ENCODE results near the gene F2RL2. TPM values are rescaled to one million over a fixed set of nuclear protein-coding genes. Genes with fewer than 3 reads are reported as not detected.

Gene F2RL2
- total RNA-seq, 1 experiment from 2014 or later = not detected

DNA sequence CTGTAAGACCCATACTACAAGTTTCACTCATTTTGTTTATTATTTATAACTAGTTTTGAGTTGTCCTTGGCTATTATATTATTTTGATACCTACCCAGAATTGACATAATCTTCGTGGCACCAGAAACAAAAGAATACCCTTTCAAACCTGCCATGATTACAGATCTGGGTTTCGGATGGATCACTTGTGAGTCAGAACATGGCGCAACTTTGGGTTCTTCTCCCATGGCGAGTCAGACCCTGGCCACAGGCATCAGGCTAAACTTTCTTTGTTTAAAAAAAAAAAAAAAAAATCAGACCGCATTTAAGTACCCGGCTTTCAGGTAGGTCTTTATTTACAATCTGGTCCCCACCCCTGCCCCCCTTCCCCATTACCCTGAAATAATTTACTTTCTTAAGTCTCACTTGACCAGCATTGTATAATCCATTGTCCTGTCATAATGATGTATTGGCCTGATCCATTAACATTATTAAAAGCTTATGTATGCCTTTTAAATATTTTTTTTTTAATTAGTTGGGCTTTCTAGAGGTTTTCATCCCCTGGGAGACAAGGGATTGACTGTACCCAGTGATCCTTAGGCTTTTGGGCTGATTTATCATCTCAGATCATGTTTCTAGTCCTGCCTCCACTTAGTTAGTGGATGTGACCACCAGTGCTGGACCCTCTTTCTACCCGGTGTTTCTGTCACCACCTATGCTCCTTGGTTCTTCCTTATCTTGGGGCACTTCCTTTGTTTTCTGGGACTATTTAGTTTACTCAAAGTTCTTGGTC lies 43.9 kb downstream of the F2RL2 start:
- no peaks in the 10 kb centered on the region for H3K36me3 Mint-ChIP-seq (ENCODE audit: insufficient read depth, unreplicated experiment)
- no TSS peak for BruUV-seq (replicated peaks)
- H3K27me3 Mint-ChIP-seq (ENCODE audit: unreplicated experiment) = no peaks in the 10 kb centered on the region
- DNase-seq = no peak
- intact Hi-C loops (cut with micrococcal nuclease; ENCODE audit: unreplicated experiment) = no loop called here
- H3K9me3 Mint-ChIP-seq (ENCODE audit: low read depth, unreplicated experiment) = no peaks in the 10 kb centered on the region
- no peak overlapping the region for H3K4me3 Mint-ChIP-seq (ENCODE audit: low read depth, unreplicated experiment)
- no peak overlapping the region for H3K27ac Mint-ChIP-seq (ENCODE audit: unreplicated experiment)
- TF ChIP-seq, protein P1, sequence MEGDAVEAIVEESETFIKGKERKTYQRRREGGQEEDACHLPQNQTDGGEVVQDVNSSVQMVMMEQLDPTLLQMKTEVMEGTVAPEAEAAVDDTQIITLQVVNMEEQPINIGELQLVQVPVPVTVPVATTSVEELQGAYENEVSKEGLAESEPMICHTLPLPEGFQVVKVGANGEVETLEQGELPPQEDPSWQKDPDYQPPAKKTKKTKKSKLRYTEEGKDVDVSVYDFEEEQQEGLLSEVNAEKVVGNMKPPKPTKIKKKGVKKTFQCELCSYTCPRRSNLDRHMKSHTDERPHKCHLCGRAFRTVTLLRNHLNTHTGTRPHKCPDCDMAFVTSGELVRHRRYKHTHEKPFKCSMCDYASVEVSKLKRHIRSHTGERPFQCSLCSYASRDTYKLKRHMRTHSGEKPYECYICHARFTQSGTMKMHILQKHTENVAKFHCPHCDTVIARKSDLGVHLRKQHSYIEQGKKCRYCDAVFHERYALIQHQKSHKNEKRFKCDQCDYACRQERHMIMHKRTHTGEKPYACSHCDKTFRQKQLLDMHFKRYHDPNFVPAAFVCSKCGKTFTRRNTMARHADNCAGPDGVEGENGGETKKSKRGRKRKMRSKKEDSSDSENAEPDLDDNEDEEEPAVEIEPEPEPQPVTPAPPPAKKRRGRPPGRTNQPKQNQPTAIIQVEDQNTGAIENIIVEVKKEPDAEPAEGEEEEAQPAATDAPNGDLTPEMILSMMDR (IDR thresholded peaks at IDR 0.05; ENCODE audit: unreplicated experiment) = no peak
- no peaks in the 10 kb centered on the region for H3K4me1 Mint-ChIP-seq (ENCODE audit: low read depth, unreplicated experiment)
- CTCF ChIA-PET = interaction anchor here (0.7 to 0.9 kb wide), 2 partner anchors 7 to 937 kb away, joined by 3 read pairs; no protein-coding TSS in a partner anchor

GRCh38 chr5:76576996-76577395 lies 46.2 kb downstream of the F2RL2 start:
- Mint-ChIP-seq H3K9me3 (ENCODE audit: low read depth, unreplicated experiment) (no peaks in the 10 kb centered on the region), H3K4me1 (ENCODE audit: low read depth, unreplicated experiment) (no peaks in the 10 kb centered on the region), H3K27ac (ENCODE audit: unreplicated experiment) (no peak overlapping the region), H3K27me3 (ENCODE audit: unreplicated experiment) (no peaks in the 10 kb centered on the region), H3K36me3 (ENCODE audit: insufficient read depth, unreplicated experiment) (no peaks in the 10 kb centered on the region), H3K4me3 (ENCODE audit: low read depth, unreplicated experiment) (no peak overlapping the region)
- TF ChIP-seq, protein P1 (IDR thresholded peaks at IDR 0.05; ENCODE audit: unreplicated experiment) = no peak
- intact Hi-C loops (cut with micrococcal nuclease; ENCODE audit: unreplicated experiment) = no loop called here
- no TSS peak for BruUV-seq (replicated peaks)
- DNase-seq = no peak
- CTCF ChIA-PET = interaction anchor here (1.7 kb wide), 1 partner anchor 30 kb away, joined by 4 read pairs; no protein-coding TSS in a partner anchor

GRCh38 chr5:76576450-76576849 lies 46.8 kb downstream of the F2RL2 start:
- no peaks in the 10 kb centered on the region for H3K4me1 Mint-ChIP-seq (ENCODE audit: low read depth, unreplicated experiment)
- no peaks in the 10 kb centered on the region for H3K27me3 Mint-ChIP-seq (ENCODE audit: unreplicated experiment)
- TF ChIP-seq, protein P1 (IDR thresholded peaks at IDR 0.05; ENCODE audit: unreplicated experiment) = no peak
- no peaks in the 10 kb centered on the region for H3K36me3 Mint-ChIP-seq (ENCODE audit: insufficient read depth, unreplicated experiment)
- no TSS peak for BruUV-seq (replicated peaks)
- no peak overlapping the region for H3K4me3 Mint-ChIP-seq (ENCODE audit: low read depth, unreplicated experiment)
- no peak for DNase-seq
- intact Hi-C loops (cut with micrococcal nuclease; ENCODE audit: unreplicated experiment) = no loop called here
- CTCF ChIA-PET = no interaction called here
- H3K9me3 Mint-ChIP-seq (ENCODE audit: low read depth, unreplicated experiment) = no peaks in the 10 kb centered on the region
- H3K27ac Mint-ChIP-seq (ENCODE audit: unreplicated experiment) = no peak overlapping the region

DNA sequence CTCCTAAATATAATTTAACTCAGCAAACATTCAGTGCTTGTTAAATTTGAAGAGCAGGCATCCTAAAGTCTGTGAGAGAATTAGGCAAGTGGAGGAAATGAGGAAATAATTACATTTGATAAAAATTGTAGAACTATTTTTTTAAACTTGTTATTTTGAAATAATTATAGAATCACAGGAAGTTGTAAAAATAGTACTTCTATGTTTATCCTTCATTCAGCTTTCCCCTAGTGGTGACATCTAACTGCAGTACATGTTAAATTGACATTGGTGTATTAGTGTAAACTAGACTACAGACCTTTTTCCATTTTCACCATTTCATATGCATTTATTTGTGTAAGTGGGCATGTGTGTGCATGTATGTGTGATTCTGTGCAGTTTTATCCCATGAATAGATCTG lies 51.6 kb downstream of the F2RL2 start:
- H3K4me3 Mint-ChIP-seq (ENCODE audit: low read depth, unreplicated experiment) = no peak overlapping the region
- TF ChIP-seq, protein P1 (IDR thresholded peaks at IDR 0.05; ENCODE audit: unreplicated experiment) = no peak
- H3K27ac Mint-ChIP-seq (ENCODE audit: unreplicated experiment) = no peak overlapping the region
- CTCF ChIA-PET = interaction anchor here (0.7 kb wide), 1 partner anchor 291 kb away, joined by 5 read pairs; no protein-coding TSS in a partner anchor
- DNase-seq = no peak
- BruUV-seq (replicated peaks) = no TSS peak
- H3K36me3 Mint-ChIP-seq (ENCODE audit: insufficient read depth, unreplicated experiment) = no peaks in the 10 kb centered on the region
- intact Hi-C loops (cut with micrococcal nuclease; ENCODE audit: unreplicated experiment) = no loop called here
- H3K4me1 Mint-ChIP-seq (ENCODE audit: low read depth, unreplicated experiment) = no peaks in the 10 kb centered on the region
- H3K9me3 Mint-ChIP-seq (ENCODE audit: low read depth, unreplicated experiment) = no peaks in the 10 kb centered on the region
- peaks cover 6% of the 10 kb centered on the region for H3K27me3 Mint-ChIP-seq (ENCODE audit: unreplicated experiment)

Measured in Calu3 (cell line).